NAMALWA (cell line): ENCODE results near the gene ERG28.
"Not testable (repeated sequence)": the region's sequence is repeated elsewhere in the genome, so short reads cannot be mapped to it uniquely, and the experiment has no call there.

Experiments used
- DNase-seq: peaks from one replicate; pipeline ENCODE4 v3.0.0-alpha.2; 2015; ENCODE audit warnings: low spot score

The ERG28 gene

GRCh38 chr14:75625034-75625433, 35.6 kb downstream of the ERG28 start:
- DNase-seq = no peak

- DNase-seq = no peak
These were observed 41.1 kb downstream of the ERG28 start for GRCh38 chr14:75619548-75619947.

- no peak for DNase-seq
These were observed 45.5 kb downstream of the ERG28 start for GRCh38 chr14:75615200-75615599.

DNA sequence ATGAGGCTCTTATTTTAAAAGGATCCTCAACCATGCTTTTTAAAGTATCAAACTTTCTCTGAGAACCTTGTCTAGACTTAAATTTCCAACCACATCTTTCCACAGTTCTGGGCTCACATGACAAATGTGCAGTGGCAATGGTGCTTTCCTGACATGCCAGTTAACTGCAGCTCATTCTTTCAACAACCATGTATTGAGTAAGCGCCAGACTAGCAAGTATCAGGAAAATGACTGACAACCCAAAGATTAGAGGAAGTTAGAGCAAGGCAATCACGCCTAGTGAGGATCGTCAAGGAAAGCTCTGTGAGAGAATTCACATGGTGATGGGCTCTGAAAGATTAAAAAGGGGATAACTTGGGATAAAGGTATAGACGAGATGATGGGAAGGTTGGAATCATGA, 46.5 kb downstream of the ERG28 start:
- DNase-seq = no peak

- DNase-seq = no peak
These were observed 48.5 kb downstream of the ERG28 start for GRCh38 chr14:75612157-75612556.

- DNase-seq = no peak
These were observed 49.8 kb downstream of the ERG28 start for GRCh38 chr14:75610834-75611233.

DNA sequence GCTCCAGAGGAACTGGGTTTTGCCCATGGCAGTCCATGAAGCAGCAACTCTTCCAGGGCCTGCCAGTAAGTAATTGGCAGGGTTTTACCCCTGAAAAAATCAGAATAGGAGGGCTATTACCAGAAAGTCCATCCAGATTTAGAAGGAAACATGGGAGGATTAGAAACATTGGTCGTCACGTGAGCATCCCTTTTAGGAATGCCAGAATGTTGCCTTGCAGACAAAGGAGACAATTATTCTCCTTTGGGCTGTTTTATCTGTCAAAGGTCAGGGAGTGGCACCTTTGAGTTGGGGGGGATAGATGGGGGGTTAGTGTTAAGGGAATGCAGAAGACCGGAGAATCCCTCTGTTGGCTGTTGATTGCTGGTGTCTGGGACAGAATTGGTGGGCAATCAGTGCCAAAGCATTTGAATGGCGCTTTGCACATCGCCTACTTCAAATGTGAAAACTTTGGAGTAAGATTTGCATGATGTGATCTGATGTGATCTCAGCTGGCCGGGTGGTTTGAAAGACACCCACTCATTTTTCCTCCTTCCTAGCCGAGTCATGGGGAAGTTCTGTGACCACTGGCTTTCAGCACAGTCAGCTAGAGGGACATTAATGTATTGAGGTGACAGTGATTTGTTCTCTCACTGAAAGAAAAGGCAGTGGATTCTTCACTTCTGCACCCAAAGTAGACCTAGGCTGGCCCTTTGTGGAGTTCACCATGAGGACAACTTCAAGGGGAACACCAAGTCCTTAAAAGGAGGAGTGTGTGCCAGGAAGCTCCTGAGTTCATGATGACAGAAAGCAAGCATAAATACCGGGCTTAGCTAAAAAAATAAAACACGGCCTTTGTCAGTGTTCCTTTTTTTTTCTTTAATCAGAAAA, 50.8 kb downstream of the ERG28 start:
- no peak for DNase-seq

DNA sequence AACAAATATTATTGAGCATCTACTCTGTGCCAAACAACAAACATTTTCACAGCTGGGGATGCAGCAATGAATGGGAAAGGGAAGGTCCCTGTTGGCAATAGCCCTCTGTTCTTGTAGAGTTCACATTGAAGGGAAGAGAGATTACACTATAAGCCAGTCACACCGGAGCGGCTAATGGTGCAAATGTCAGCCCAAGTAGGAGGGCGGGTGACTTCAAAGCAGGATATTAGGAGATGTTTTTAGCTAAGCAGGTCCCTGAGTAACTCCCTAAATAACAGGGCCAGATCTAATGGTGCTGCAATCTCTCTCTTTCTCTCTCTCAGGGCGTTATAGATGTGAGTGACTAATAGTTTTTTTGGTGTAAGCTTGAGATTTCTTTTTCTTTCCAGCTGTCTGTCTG, 51.6 kb downstream of the ERG28 start:
- no peak for DNase-seq

DNA sequence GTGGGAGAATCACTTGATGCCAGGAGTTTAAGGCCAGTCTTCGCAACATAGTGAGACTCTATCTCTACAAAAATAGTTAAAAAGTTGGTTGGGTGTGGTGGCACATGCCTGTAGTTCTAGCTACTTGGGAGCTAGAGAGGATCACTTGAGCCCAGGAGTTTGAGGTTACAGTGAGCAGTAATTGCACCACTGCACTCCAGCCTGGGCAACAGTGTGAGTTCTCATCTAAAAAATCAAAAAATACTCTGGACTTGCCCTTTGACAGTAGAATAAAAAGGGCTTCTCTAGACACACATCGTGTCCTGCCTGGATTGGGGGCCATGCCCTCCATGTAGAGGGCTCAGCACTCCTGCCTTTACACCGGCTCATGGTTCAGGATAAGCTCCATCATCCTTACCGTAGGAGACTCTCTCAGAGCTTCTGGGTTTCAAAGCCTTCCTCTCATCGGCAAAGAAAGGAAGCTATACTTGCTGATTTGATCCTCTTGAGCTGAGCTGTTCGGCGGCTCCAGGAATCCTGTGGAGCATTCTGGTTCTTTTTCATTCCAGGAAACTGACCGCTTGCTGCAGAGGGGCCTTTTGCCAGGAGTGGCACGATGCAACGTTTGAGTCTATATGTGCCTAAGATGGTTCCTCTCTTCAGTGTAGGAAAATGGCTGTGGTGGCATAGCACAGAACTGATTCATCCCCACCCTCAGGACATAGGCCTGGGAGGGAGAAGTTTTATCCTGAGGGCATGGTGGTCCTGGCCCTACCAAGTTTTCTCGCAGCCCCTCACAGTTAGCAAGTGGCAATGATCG, 52.6 kb downstream of the ERG28 start:
- DNase-seq = no peak

DNA sequence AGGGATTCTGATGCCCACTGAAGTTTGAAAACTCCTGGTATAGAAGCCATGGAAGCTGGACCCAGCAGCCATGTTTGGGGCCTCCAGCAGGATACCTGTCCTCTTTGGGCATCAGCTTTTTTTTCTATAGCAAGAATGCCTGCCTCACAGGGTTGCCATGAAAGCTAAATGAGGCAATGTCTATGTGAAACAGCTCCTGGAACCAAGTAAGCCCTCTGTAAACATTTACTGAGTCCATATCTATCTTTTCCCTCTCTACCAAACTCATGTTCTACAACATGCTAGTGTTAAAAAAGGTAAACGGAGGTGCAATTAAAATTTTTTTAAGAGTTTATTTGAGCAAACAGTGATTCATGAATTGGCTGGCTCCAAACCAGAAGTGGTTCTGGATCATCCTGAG, 53.6 kb downstream of the ERG28 start:
- no peak for DNase-seq

DNA sequence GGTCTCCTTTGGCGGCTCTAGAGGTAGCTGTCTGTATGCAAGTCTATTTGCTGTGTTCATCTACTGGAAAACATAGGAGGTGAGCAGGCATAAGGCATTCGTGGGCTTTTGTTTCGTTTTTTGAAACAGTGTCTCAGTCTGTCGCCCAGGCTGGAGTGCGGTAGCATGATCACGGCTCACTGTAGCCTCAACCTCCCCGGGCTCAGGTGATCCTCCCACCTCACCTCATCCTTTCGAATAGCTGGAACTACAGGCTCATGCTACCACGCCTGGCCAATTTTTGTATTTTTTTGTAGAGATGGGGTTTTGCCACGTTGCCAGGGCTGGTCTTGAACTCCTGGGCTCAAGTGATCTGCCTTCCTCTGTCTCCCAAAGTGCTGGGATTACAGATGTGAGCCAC, 54.8 kb downstream of the ERG28 start:
- DNase-seq = no peak

DNA sequence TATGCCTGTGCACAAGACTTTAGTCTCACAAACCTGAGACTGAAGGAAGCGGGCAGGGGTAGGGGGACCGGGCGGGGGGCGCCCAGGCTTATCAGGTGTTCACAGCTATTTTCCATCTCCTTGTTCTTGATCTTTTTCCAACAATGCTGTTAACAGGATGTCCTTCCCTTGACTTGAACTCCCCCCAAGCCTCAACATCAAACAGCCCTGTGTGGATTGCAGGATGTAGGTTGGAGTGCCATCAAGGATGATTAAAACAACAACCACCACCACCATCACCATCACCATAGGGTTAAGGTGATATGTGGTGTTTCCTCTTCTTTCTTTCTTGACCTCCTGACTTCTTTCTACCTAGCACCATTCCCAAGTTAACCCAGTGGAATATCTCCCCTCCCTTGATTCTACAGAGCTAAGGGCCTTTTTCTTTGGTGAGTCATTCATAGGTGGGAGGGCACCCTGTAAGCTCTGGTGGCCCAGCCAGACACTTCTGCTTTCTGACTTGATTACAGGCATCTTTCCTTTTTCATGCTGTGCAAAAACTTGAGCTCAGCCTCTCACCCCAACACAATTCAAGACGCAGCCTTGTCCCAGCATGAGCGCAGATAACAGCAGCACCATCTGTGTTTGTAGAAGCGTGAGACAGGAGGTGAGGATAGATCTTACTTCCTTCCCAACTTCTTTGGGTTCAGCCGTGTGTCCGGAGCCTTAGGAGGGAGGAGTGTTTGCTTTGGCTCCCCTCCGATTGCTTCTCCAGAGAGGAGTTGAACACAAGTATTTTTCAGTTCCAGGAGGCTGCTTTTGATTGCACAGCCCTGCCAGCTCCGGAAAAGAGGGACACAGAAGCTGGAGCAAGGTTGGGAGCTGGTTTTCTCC, 55.5 kb downstream of the ERG28 start:
- DNase-seq = no peak

GRCh38 chr14:75602503-75602902, 58.2 kb downstream of the ERG28 start:
- no peak for DNase-seq

DNA sequence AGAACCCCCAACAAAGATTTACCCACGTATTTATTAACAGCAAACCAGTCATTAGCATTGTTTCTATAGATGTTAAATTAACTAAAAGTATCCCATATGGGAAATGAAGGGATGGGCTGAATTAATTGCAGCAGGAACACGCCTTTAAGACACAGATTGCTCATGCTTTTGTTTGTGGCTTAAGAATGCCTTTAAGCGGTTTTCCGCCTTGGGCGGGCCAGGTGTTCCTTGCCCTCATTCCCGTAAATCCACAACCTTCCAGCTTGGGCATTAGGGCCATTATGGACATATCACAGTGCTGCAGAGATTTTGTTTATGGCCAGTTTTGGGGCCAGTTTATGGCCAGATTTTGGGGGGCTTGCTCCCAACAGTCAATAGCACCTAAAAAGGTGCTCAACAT, 59.6 kb downstream of the ERG28 start:
- not testable (repeated sequence) for DNase-seq

DNA sequence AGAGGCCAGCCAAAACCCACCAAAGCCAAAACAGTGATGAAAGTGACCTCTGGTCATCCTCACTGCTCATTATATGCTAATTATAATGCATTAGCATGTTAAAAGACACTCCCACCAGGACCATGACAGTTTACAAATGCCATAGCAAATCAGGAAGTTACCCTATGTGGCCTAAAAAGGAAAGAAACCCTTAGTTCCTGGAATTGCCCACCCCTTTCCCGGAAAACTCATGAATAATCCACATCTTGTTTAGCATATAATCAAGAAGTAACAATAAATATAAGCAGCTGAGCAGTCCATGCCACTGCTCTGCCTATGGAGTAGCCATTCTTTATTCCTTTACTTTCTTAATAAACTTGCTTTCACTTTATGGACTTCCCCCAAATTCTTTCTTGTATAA, 60.6 kb downstream of the ERG28 start:
- not testable (repeated sequence) for DNase-seq
